SU-DHL-6 (cell line): Measurements from ENCODE around the gene ACAD11.
"Not testable (repeated sequence)": the region's sequence is repeated elsewhere in the genome, so short reads cannot be mapped to it uniquely, and the experiment has no call there.

ENCODE experiments used
- EZH2phosphoT487 ChIP-seq: fragments of 200-600 bp; sonication (generic), shearing (Covaris generic); conservative IDR thresholded peaks from 2 replicates; pipeline ENCODE4 v1.6.1; 2018; ENCODE audit warnings: mild to moderate bottlenecking, antibody characterized with exemption, low read length, moderate library complexity, mixed read lengths
- TF ChIP-seq, protein P1 (sequence below): fragments of 200-600 bp; sonication (generic); IDR thresholded peaks from one replicate; pipeline ENCODE4 v1.5.1; 2017; ENCODE audit warnings: antibody characterized with exemption, mild to moderate bottlenecking, low read length, moderate library complexity; ENCODE audit not compliant: insufficient read depth, poor library complexity, severe bottlenecking

DNA sequence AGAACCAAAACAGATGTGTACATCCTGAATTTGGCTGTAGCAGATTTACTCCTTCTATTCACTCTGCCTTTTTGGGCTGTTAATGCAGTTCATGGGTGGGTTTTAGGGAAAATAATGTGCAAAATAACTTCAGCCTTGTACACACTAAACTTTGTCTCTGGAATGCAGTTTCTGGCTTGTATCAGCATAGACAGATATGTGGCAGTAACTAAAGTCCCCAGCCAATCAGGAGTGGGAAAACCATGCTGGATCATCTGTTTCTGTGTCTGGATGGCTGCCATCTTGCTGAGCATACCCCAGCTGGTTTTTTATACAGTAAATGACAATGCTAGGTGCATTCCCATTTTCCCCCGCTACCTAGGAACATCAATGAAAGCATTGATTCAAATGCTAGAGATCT is 59.0 kb downstream of the ACAD11 start:
- TF ChIP-seq, protein P1, sequence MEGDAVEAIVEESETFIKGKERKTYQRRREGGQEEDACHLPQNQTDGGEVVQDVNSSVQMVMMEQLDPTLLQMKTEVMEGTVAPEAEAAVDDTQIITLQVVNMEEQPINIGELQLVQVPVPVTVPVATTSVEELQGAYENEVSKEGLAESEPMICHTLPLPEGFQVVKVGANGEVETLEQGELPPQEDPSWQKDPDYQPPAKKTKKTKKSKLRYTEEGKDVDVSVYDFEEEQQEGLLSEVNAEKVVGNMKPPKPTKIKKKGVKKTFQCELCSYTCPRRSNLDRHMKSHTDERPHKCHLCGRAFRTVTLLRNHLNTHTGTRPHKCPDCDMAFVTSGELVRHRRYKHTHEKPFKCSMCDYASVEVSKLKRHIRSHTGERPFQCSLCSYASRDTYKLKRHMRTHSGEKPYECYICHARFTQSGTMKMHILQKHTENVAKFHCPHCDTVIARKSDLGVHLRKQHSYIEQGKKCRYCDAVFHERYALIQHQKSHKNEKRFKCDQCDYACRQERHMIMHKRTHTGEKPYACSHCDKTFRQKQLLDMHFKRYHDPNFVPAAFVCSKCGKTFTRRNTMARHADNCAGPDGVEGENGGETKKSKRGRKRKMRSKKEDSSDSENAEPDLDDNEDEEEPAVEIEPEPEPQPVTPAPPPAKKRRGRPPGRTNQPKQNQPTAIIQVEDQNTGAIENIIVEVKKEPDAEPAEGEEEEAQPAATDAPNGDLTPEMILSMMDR = not testable (repeated sequence)
- not testable (repeated sequence) for TF ChIP-seq EZH2phosphoT487
